Tibial nerve (tissue), 4 donors: ENCODE results near the gene TXNRD3. TPM values are rescaled to one million over a fixed set of nuclear protein-coding genes. Genes with fewer than 3 reads are reported as not detected.
"Not testable (repeated sequence)": the region's sequence is repeated elsewhere in the genome, so short reads cannot be mapped to it uniquely, and the experiment has no call there.

Experiments
- DNase-seq, 2 donors: peaks; one replicate each; pipeline ENCODE4 v3.0.0-alpha.2; 2019; ENCODE audit warnings: low spot score in 2 of 2
- H3K27ac ChIP-seq, 4 donors: fragments of 200-600 bp; sonication (generic) in 3 of 4; one replicate each; pipeline ENCODE4 v1.5.1; 2017 to 2019; ENCODE audit warnings: mild to moderate bottlenecking in 1 of 4
- H3K27me3 ChIP-seq, 2 donors: fragments of 200-600 bp; sonication (generic) in 1 of 2; one replicate each; pipeline versions ENCODE4 v1.5.1 to v1.6.0; 2017 to 2019
- H3K36me3 ChIP-seq, 3 donors: fragments of 200-600 bp; sonication (generic); one replicate each; pipeline ENCODE4 v1.5.1; 2018 to 2019
- H3K4me1 ChIP-seq, 4 donors: fragments of 200-600 bp; sonication (generic) in 3 of 4; one replicate each; pipeline ENCODE4 v1.5.1; 2017 to 2019
- H3K4me3 ChIP-seq, 4 donors: fragments of 200-600 bp; sonication (generic) in 3 of 4; one replicate each; pipeline ENCODE4 v1.5.1; 2017 to 2019; ENCODE audit warnings: mild to moderate bottlenecking in 1 of 4, moderate library complexity in 1 of 4
- H3K9me3 ChIP-seq, 4 donors: fragments of 200-600 bp; sonication (generic) in 3 of 4; one replicate each; pipeline ENCODE4 v1.5.1; 2017 to 2019
- EP300 ChIP-seq, 2 donors: sonication (generic); formaldehyde crosslinking; IDR thresholded peaks; one replicate each; pipeline ENCODE4 v1.6.1; 2017; ENCODE audit warnings: antibody characterized with exemption in 2 of 2, mild to moderate bottlenecking in 1 of 2
- POLR2A ChIP-seq, 2 donors: fragments of 450-650 bp; IDR thresholded peaks; one replicate each; pipeline ENCODE4 v1.6.1; 2017; ENCODE audit warnings: antibody characterized with exemption in 2 of 2, mild to moderate bottlenecking in 2 of 2, moderate library complexity in 2 of 2
- WGBS, 2 donors: methylation state at CpG; one replicate each; pipeline ENCODE4 v1.1.5; 2018; 5-methylcytosine and 5-hydroxymethylcytosine counted together
- total RNA-seq, 4 donors: library from RNA; depleted of rRNA; stranded (reverse); fragments of >200 nt; gene quantifications; one replicate each; pipeline ENCODE4 v1.1.0, GENCODE V29; 2016
- TF ChIP-seq, protein P1 (sequence below), 5 experiments: fragments of 200-600 bp in 3 of 5; fragments of 450-650 bp in 2 of 5; sonication (generic) in 3 of 5; IDR thresholded peaks; one replicate each; pipeline ENCODE4 v1.5.1; 2016 to 2019; ENCODE audit warnings: antibody characterized with exemption in 5 of 5, mild to moderate bottlenecking in 3 of 5, moderate library complexity in 2 of 5

Gene TXNRD3
- total RNA-seq, 4 donors from 2014 or later, result 18.6 to 33.3 (median 23.3) TPM

DNA sequence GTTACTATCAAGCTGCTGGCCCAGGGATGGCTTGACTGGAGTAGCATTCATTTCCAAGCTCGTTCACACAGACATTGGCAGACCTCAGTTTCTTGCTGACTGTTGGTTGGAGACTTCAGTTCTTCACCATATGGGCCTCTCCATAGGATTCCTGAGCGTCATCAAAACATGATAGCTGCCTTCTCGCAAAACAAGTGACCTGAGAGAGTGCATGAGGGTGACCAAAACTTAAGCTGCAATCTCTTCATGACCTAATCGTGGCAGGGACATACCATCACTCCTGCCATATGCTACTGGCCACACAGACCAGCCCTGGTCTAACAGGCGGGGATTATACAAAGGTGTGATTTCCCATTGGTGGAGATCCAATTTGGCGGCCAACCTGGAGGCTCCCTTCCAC is 50.2 kb downstream of the TXNRD3 start:
- H3K4me1 ChIP-seq, result no peaks in the 10 kb centered on the region
- no peak overlapping the region for H3K4me3 ChIP-seq
- WGBS, 2 donors, result 93 to 95% methylated on average over 6 of the region's 6 CpGs
- no peak for TF ChIP-seq EP300 (IDR thresholded peaks at IDR 0.05)
- TF ChIP-seq POLR2A (IDR thresholded peaks at IDR 0.05), result no peak
- TF ChIP-seq, protein P1, sequence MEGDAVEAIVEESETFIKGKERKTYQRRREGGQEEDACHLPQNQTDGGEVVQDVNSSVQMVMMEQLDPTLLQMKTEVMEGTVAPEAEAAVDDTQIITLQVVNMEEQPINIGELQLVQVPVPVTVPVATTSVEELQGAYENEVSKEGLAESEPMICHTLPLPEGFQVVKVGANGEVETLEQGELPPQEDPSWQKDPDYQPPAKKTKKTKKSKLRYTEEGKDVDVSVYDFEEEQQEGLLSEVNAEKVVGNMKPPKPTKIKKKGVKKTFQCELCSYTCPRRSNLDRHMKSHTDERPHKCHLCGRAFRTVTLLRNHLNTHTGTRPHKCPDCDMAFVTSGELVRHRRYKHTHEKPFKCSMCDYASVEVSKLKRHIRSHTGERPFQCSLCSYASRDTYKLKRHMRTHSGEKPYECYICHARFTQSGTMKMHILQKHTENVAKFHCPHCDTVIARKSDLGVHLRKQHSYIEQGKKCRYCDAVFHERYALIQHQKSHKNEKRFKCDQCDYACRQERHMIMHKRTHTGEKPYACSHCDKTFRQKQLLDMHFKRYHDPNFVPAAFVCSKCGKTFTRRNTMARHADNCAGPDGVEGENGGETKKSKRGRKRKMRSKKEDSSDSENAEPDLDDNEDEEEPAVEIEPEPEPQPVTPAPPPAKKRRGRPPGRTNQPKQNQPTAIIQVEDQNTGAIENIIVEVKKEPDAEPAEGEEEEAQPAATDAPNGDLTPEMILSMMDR (IDR thresholded peaks at IDR 0.05), result no peak
- DNase-seq, result no peak
- no peak overlapping the region for H3K27ac ChIP-seq
- H3K36me3 ChIP-seq, result peaks cover 0 to 70% (median 0%) of the 10 kb centered on the region in 3 donors
- no peaks in the 10 kb centered on the region for H3K27me3 ChIP-seq
- H3K9me3 ChIP-seq, result no peaks in the 10 kb centered on the region

- no peaks in the 10 kb centered on the region for H3K4me1 ChIP-seq
- WGBS, 2 donors, result 0 to 50% methylated on average over 1 of the region's 1 CpG
- H3K27ac ChIP-seq, result no peak overlapping the region
- no peak overlapping the region for H3K4me3 ChIP-seq
- DNase-seq, result no peak
- TF ChIP-seq EP300 (IDR thresholded peaks at IDR 0.05) (no peak), POLR2A (IDR thresholded peaks at IDR 0.05) (no peak)
- TF ChIP-seq, protein P1 (IDR thresholded peaks at IDR 0.05), result no peak
- H3K27me3 ChIP-seq, result no peaks in the 10 kb centered on the region
- H3K36me3 ChIP-seq, result peaks cover 0 to 19% (median 0%) of the 10 kb centered on the region in 3 donors
- peaks cover 0 to 20% (median 4%) of the 10 kb centered on the region in 4 donors for H3K9me3 ChIP-seq
Observed at GRCh38 chr3:126599101-126599500, 55.8 kb downstream of the TXNRD3 start.

DNA sequence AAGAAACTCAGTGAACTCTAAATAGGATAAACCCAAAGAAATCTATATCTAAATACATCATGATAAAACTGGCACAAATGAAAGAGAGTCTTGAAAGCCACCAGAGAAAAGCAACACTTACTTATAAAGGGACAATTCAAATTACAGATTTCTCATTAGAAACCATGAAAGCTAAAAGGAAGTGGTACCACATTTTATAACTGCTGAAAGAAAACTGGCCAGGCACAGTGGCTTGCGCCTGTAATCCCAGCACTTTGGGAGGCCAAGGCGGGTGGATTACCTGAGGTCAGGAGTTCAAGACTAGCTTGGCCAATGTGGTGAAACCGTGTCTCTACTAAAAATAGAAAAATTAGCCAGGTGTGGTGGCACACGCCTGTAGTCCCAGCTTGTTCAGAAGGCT is 59.4 kb downstream of the TXNRD3 start:
- not testable (repeated sequence) for H3K27ac ChIP-seq, H3K36me3 ChIP-seq, H3K27me3 ChIP-seq, DNase-seq, H3K4me3 ChIP-seq, H3K4me1 ChIP-seq
- 96 to 99% methylated on average over 4 of the region's 4 CpGs for WGBS, 2 donors
- peaks cover 0 to 32% (median 4%) of the 10 kb centered on the region in 4 donors for H3K9me3 ChIP-seq

DNA sequence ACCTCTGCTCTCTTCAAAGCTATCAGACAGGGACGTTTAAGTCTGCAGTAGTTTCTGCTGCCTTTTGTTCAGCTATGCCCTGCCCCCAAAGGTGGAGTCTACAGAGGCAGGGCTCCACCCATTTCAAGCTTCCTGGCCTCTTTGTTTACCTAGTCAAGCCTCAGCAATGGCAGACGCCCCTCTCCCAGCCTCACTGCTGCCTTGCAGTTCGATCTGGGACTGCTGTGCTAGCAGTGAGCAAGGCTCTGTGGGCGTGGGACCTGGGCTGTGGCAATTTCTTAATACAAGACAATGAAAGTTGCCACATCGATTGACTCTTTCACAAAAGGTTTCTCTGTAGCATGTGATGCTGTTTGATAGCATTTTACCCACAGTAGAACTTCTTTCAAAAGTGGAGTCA is 63.4 kb downstream of the TXNRD3 start:
- 78 to 80% methylated on average over 5 of the region's 5 CpGs for WGBS, 2 donors
- peaks cover 0 to 57% (median 2%) of the 10 kb centered on the region in 4 donors for H3K9me3 ChIP-seq
- not testable (repeated sequence) for H3K27ac ChIP-seq, H3K4me3 ChIP-seq, H3K27me3 ChIP-seq, DNase-seq, H3K36me3 ChIP-seq, H3K4me1 ChIP-seq

GRCh38 chr3:126582311-126582710 is 72.6 kb downstream of the TXNRD3 start:
- H3K27ac ChIP-seq, result no peak overlapping the region
- no peaks in the 10 kb centered on the region for H3K4me1 ChIP-seq
- WGBS, 2 donors, result 64 to 67% methylated on average over 4 of the region's 4 CpGs
- no peak for TF ChIP-seq POLR2A (IDR thresholded peaks at IDR 0.05)
- no peak for TF ChIP-seq EP300 (IDR thresholded peaks at IDR 0.05)
- TF ChIP-seq, protein P1 (IDR thresholded peaks at IDR 0.05), result no peak
- H3K4me3 ChIP-seq, result no peak overlapping the region
- H3K9me3 ChIP-seq, result peaks cover 0 to 40% (median 4%) of the 10 kb centered on the region in 4 donors
- DNase-seq, result no peak
- H3K27me3 ChIP-seq, result no peaks in the 10 kb centered on the region
- H3K36me3 ChIP-seq, result peaks cover 0 to 4% (median 0%) of the 10 kb centered on the region in 3 donors

DNA sequence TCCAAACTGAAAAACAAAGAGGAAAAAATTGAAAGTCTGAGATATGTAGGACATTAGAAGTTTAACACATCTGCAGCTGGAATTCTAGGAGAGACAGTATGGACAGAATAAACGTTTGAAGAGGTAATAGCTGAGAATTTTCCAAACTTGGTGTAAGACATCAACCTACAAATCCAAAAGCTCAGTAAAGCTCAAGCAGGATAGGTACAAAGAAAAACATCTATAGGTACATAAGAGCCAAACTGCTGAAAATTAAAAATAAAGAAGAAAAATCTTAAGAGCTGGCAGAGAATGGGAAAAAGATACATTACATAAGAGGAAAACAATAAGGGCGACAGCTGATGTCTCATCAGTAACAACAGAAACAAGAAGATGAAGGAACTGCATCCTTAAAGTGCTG is 73.4 kb downstream of the TXNRD3 start:
- Histone ChIP-seq H3K4me3 (no peak overlapping the region), H3K36me3 (peaks cover 0 to 4% (median 0%) of the 10 kb centered on the region in 3 donors), H3K9me3 (peaks cover 0 to 33% (median 4%) of the 10 kb centered on the region in 4 donors), H3K27me3 (no peaks in the 10 kb centered on the region), H3K4me1 (no peaks in the 10 kb centered on the region), H3K27ac (no peak overlapping the region)
- no peak for TF ChIP-seq POLR2A (IDR thresholded peaks at IDR 0.05)
- TF ChIP-seq EP300 (IDR thresholded peaks at IDR 0.05), result no peak
- TF ChIP-seq, protein P1 (IDR thresholded peaks at IDR 0.05), result no peak
- whole genome bisulfite sequencing, 2 donors, result 84 to 95% methylated on average over 2 of the region's 2 CpGs
- no peak for DNase-seq
